Ammon's horn (tissue), 1 donor: ENCODE measurements around the gene TMEM247.

Experiments
- DNase-seq: peaks from one replicate; pipeline ENCODE4 v3.0.0-alpha.2; 2016; ENCODE audit warnings: low spot score

The TMEM247 gene

DNA sequence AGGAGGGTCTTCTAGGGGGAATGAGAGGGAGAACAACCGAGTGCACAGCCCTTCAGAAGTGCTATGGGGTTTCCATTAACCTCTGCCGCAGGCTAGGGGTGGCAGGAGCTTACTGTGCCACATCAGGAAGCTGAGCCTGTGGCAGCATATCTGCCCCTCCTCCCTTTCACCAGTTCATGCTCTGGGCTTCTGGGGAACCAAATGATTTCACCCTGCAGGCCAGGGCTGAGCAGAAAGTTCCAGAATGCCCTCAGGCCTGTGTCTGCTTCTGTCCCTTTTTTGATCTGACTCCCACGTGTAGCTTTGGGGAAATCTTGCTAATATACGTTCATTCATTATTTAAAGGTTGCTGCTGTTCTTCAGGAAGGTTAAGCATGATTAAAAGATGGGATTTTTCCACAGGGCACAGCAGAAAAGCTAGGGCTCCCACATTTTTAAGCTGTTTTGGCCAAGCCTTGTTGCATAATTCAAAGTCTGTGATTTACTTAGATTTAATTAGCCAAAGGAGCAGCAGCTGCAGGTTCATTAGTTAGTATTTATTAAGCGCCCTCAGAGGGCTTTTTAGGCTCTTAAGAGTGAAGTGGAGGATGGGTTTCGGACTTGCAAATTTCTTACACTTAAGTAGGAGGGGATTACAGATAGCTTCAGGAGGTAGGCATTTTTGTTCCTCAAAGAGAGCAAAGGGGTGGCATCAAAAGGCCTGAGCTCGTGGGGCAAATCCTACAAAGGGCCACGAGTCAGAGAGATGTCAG is 10.2 kb downstream of the TMEM247 start:
- DNase-seq = peak; percentile 74

DNA sequence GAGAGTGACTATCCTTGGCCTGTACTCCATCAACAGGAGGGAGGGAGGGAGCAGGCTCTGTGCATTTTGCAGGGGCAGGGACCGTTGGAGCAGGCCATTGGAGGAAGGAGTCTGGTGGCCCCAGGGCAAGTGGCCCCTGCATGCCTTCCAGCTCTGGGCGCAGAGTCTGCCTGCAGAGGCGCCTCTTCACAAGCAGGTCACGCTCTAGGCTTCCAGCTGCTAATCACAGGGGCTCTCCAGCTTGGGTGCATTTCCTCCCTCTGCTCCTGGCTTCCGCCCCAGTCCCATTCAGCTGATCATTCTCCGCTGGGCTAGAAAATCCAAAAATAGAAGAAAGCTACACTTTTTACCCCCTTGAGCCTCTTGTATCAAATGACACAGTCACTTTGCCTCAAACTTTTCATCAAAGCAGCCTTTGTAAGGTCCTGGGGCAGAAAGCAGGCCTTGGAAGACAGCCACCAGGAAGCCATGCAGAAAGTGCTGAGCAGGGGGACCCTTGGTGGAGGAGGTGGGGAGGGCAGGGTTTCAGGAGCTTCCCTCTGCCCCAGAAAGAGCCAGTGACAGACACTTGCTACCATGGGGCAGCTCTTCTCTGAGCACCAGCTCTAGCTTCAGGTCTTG is 11.3 kb downstream of the TMEM247 start:
- peak; percentile 87 for DNase-seq

DNA sequence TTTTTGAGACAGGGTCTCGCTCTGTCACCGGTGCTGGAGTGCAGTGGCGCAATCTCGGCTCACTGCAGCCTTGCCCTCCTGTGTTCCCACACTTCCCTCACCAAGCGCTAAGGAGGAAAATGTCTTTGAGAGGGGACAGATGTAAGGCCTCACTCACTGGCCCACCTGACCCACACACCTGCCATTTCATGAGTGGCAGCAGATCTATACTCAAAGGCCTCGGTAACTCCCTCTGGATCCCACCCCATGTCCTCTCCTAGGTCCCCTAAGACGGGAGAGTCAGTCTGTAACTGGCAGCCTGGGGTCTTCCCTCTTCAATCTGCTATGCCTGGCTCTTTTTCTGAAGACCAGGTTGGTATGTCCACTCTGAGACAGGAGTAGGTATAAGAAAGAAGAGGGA is 12.9 kb downstream of the TMEM247 start:
- no peak for DNase-seq

DNA sequence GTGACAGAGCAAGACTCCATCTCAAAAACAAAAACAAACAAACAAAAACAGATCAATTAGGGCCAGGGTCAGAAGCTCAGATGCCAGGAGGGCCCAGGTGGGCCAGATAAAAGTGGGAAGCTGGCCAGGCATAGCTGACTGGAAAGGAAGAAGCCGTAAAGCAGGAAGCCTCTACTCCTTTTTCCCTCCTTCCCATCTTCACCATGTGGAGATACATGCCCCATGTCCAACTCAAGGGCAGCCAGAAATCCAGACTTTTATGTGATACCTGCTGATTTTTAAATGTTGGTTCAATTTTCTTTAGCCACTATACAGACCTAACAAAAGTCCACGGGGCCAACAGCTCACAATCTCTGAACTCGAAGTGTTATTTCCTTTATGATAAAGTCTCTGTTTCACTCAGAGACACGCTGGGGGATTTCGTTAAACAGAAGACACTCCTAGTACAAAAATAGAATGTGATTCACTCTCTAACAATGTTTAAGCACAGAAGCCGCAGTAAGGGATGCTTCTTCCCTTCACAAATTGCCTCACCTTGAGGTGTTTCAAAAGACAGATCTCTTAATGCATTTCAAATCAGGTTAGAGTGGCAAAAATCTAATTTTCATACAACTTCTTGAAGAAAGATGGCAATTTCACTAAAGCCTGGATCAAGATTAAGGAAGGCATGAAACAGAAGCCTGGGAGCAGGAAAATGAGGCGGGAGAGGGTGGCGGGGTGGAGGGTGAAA is 14.0 kb downstream of the TMEM247 start:
- DNase-seq = no peak

DNA sequence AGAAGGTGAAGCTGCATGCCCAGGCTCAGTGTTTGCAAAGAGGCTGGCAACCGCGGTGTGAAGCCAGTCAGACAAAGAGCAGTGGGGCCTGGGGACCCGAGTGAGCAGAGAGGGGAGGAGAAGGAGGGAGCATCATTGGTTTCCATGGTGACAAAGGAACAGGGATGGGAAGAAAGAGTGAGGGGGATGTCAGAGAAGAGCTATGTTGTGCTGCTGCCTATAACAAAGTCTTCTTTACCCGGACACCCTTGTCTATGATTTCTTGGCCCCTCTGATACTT is 14.5 kb downstream of the TMEM247 start:
- DNase-seq = peak; percentile 27

DNA sequence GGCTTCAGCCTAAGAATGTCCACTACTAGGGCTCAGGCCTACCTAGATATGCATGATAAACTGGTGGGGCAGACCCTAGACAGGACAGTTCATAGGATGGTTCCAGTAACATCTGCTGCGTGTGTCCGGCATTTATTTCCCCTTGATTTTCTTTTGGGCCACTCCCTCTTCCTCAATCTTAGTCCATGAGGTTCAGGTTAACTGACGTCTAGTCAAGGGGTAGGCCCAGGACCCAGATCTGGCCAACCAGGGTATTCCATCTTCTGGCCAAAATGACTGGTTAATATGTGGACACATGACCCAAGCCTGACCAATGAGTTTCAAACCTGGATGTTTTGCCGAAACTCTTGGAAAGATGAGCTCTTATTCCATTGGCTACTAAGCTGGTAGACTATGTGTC is 15.2 kb downstream of the TMEM247 start:
- no peak for DNase-seq

DNA sequence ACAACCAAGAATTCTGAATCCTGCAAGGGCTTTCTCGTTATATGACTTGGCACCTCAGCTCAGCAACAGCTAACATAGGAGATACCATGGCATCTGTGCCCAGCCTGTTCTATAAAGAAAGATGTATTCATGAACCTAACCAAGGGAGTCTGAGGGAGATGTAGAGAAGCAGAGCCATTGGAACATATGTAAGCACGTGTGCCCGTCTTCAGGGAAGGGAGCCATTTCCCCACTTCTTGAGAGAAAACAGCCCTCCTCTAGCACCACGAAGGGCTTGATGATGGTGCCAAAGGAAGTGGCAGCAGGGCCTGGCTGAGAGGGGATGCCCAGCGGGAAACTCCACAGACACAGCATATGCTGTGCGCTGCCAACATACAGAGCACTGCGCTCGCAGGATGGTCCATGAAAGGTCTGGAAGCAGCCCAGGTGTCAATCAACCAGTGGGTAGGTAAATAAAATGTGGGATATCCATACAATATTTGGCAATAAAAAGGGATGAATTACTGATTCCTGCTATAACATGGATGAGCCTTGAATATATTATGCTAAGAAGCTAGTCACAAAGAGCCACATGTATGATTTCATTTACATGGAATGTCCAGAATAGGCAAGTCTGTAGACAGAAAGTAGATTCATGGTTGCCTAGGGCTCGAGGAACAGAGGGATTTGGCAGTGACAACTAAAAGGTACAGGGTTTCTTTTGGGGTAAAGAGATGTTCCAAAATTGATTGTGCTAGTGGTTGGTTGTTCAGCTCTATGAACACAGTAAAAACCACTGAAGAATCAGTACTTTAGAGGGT is 16.1 kb downstream of the TMEM247 start:
- DNase-seq = no peak

DNA sequence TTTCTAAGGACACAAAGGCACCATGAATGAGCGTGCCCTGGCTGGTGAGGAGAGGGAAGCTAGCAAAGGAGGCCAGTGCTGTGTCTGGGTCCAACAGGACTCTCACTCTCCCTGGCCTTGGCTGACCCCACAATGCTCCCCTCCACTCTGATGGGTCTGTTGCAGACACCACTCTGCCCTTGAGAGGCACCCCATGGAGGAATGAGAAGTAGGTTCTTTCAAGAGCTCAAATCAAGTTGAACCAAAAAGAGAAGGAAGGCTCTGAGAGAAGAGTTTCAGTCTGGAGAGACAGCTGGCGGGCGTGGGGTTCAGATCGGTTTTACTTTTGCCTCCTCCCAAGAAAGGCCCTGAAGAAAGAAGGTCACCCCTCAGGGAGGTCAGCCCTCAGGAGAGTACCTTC is 18.4 kb downstream of the TMEM247 start:
- DNase-seq = no peak

DNA sequence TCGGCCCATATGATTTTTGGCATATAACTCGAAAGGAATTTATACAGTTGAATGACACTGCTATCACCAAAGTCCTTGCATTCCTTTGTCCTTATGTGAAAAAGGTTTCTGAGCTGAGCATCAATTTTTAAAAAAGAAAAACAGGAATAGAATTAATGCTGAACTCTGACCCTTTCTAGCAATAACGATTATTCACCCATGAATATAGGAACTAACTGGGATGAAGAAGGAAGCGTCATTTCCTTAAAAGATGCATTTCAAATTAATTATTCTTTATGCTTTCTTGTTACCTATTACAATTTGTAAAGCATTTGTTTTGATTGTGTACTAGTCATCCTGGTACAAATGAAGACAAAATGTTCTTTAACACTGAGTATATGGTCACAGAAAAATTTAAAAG is 19.3 kb downstream of the TMEM247 start:
- DNase-seq = no peak

DNA sequence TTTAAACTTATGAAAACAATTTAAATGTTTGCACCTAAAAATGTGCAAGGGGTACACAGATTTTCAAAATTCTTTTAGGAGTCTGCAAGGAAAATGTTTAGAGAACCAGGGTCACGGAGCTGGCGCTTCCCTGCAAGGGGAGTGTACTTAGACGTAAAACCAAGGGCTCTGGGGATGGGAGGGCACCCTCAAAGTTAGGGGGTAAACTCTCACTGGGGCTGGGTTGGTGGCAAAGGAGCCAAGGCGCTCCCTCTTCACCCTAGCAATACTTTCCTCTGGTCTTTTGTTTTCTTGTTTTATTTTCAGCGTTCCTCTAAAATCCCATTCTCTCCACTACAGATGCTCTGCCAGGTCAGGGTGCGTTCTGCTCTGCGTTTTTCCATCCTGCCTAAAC is 20.0 kb downstream of the TMEM247 start:
- no peak for DNase-seq

DNA sequence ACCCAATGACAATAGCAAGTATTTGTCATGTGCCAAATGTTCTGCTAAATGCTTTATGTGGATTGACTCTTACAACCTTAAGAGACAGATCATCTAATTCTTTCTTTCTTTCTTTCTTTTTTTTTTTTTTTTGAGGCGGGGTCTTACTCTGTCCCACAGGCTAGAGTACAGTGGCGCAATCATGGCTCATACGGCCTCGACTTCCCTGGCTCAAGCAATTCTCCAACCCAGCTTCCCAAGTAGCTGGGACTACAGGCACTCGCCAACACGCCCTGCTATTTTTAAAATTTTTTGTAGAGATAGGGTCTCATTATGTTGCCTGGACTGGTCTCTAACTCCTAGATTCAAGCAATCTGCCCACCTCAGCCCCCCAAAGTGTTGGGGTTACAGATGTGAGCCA is 21.4 kb downstream of the TMEM247 start:
- no peak for DNase-seq

DNA sequence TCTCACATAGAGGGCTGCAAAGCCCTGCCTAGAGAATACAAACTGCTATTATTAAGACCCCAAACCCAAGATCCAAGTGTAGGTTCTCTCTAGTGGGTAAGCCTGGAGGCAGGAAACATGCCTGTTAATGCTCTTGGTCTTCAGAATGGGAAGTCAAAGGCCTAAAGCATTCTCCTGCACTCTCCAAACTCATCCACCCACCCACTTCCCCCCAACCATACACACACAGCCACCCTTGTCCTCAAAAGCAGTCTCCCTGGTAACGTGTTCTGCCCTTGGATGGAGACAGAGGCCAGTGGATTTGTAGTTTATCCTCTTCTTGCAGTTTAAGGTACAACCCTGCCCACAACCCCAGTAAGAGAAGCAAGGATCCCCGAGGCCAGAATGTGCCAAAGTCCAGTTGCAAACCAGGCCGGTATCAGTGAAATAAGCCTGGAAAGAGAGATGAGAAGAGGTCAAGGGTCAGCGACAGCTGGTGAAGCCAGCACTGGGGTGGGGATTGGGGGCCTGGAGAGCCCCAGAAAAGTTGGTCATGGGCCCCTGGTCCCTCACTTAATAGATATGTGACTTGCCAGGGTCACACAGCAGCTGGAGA is 23.0 kb downstream of the TMEM247 start:
- DNase-seq = no peak

DNA sequence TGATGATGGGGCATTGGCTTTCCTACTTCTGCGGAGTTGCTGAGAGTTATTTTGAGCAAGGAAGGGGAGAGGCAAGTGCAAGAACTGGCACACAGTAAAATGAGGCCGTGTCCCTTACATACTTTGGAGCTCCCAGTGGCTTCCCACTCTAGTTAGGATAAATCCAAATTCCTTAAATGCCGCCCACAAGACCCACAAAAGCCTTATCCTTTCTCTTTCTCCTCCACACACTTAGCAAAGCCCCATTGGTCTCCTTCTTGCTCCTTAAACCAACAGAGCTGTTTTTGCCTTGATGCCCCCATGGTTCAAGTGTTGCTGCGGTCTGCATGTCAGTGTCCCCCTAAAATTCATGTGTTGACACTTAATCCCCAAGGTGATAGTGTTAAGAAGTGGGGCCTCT is 24.3 kb downstream of the TMEM247 start:
- DNase-seq = no peak

DNA sequence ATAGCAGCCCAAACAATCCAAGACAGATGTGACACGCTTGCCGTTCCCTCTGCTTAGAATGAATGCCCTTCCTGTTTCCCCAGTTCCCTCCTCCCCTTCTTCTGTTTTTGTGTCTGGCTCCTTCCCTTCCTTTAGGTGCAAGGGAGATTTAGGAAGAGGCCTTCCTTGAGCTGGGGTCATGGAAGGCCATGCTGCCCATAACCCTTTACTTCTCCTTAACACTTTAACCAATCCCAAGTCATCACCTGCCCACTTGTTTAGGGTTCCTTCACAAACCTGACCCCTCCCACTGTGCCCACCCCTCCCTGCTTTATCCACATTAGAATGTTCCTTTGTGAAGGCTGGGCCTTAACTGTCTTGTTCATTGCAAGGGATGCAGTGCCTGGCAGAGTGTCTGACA is 24.9 kb downstream of the TMEM247 start:
- DNase-seq = no peak

DNA sequence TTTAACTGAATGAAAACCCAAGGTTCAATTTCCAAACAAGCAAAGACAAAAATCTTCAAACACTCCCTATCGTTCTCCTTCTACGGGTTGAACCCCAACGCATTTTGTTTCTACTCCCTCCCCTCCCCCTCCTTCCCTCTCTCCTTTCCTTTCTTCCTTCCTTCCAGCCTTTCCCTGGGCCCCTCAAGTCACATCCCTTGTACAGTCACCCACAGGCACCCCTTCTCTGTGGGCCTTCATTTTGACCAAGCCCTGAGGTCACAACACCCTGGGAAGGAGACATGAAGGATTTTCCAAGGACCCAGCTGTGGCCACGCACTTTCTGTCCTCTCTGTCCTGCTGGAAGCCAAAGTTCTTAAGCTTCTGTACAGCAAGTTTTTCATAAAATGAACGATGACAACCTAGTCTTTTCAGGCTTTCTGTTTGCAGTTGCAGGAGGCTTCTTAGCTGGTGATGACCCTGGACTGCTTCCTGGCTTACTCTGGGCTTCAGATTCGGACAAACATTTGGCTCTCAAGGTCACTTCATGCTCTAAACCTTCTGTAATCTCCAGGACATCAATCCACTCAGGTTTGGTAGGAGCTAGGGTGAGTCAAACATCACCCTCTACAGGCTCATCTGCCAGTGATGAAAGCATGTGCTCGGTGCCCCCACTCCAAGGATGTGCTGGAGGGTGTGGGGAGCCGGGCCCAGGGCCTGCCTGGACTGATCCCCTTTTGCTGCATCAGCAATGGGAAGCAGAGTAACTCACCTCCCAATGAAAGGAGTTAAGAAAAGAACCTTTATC is 25.5 kb downstream of the TMEM247 start:
- DNase-seq = no peak

DNA sequence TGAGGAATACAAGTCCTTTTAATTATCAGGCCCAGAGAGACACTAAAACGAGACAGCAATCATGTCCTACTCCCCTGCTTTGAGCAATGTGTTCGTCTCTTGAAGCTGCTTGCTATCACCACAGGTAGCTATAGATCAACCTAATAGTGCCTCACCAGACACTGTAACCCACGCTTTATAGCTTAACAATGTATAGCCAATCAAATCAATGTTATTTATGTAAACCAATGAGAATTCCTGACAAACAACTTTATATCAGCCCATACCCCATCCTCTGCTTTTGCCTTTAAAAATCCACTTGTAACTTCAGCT is 26.1 kb downstream of the TMEM247 start:
- DNase-seq = no peak

DNA sequence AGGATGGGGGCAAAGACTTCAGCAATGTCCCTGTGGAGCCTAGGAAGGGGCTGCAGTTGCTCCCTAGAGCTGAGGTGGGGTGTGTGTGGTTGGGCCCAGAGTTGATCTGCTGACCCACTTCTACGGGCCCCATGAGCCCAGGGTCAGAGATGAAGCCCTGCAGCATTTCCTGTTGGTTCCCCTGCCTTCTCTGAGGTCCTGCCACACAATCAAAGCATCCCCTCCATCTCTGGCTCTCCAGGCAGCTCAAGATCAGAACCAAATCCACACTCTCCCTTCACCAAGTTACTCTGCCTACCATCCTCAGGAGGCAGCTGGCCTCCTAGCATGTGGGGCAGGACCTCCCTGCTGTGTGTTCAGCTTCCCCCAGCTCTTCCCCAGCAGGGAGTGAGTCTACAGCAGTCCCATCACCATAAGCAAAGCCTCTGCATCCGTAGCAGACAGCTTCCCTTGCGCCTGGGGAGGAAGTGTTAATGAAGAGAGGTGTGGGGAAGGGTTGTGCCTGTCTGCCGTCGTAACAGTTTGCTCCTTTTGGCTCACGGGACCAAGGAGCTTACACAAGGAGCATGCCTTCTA is 26.9 kb downstream of the TMEM247 start:
- DNase-seq = no peak

DNA sequence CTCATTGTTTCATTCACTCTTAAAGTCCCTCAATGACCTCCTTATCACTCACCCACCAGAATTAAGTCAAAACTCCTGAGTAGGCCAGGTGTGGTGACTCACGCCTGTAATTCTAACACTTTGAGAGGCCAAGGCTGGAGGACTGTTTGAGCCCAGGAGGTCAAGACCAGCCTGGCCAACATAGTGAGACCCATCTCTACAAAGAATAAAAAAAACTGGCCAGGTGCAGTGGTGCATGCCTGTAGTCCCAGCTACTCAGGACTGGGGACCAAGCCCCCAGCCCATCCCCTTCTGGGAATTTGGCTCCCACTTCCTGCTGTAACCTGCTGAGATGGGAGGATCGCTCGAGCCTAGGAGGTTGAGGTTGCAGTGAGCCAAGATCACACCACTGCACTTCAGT is 28.9 kb downstream of the TMEM247 start:
- DNase-seq = no peak

DNA sequence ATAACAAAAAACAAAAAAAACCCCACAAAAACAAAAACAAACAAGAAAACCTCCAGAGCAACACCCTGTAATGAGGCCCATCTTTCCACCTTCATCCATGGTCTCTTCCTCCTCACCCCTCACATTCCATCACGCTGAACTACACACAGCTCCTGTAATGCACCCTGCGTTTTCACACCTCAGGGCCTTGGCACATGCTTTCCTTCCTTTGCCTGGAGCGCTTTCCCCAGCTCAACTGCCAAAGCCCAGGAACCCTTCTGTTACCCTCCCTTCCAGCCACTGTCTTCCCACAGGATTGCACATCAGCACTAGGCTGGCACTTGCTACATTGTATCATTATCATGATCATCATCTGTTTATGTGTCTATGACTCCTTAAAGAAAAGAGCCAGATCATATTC is 29.4 kb downstream of the TMEM247 start:
- DNase-seq = no peak

DNA sequence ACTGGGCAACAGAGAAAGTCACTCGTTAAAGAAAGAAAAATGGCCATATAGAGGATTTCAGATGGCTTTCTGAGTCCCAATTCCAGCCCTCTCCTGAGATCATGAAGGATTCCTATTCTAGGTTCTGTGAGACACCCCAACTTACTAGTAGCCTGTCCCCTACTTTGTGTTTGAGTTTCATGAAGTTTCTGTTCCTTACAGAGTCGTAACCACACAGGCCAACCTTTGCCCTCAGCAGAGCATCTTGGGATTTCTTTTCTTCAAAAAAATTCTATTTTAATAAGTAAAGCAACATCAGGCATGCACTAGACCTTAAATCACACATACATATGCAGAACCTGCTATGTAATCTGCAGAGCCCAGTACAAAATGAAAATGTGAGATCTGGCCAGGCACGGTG is 30.4 kb downstream of the TMEM247 start:
- no peak for DNase-seq

DNA sequence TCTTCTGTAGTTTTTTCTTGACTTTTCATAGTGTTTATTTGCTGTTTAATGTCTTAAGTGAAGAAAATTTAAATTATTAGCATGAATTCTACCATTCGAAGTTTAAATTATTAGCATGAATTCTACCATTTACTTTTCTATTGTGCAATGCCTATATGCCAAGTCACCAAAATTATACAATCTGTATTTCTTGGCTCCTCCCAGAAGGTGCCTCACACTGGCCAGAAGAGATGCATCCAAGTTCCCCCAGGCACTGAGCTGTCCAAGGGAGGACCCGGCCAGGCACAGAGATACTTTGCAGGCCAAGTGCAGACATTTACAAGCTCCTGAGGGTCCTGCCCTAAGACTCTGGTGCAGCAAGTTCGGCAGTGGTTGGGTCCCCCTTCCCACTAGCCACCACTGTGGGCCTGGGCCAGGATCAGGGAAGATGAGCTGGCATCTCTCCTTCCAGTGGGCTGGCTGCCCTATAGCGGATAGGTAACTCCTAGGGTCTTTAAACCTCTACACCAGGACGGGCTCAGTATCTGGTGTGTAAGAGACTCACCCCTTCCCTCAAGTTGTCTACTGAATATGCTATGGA is 31.3 kb downstream of the TMEM247 start:
- DNase-seq = no peak
